SHP77 (cell line): ENCODE results near the gene TBC1D30.

Experiments used
- DNase-seq, 2 experiments: peaks; one replicate each; lab custom pipeline; 2025; lab: John Stamatoyannopoulos, UW

TBC1D30 gene

DNA sequence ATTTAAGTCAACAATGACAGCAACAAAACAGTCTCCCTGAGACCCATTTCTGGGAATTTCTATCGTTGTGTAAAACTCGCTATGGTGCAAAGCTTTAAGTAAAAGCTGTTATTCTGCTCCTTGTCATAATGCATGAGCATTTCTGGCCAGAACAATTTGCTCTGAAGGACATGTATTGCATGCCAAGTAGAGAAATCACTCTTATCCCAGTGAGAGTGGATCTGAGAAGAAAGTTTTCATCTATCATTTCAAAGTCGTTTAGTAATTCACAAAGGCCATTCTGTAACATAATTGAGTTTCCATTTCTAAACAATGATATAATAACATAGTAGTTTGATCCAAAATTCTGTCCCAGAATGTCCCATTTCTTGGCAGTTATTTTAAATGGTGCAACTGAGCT, 86.6 kb downstream of the TBC1D30 start:
- no peak for DNase-seq

DNA sequence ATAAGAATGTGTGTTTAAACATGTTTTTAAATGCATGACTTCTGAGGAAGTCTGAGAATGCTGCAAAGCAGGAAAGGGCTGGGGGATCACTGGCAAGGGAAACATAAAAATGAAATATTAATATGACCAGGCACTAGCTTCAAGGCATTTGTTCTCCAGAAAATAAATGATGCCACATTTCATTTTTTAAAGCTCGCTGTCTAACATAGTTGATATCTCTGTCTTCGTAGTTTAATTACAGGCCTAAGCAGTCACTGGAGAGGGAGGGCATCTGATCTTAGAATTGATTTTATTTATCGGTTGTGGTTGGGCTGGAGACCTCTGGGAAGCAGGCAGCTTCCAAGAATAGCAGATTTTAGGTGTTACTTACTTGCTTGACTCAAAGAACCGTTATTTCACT, 87.5 kb downstream of the TBC1D30 start:
- no peak for DNase-seq

DNA sequence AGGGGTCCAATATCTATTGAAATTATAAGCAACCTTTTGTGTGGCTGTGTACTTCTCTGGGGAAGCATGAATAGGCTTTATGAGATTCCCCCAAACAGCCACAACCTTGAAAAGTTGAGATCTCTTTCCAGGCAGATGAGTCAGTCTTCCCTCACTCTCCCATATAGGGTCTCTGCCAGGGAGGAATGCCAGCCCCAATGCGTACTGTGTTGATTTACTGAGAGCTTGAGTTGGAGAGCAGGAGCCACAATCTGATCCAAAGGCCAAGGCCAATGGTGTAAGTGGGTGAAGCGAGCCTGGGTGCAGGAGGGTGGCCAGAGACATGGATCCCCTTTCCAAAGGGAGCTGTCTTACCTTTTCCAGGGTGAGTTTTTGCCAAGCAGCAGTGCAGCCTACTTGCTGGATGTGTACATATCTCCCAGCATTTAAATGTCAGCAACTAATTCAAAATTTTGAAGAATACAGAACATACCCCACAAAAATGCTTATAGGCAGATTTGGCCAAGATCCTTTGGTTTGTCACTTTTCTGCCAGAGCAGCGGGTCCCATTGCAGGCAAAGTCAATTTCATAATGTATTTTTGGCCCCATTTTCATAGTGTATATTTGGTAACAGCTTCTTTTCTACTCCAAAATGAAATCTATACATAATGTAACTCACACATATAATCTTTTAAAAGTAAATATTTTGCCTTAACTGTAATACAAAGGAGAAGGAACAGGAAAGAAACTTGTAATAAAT, 88.2 kb downstream of the TBC1D30 start:
- no peak for DNase-seq

DNA sequence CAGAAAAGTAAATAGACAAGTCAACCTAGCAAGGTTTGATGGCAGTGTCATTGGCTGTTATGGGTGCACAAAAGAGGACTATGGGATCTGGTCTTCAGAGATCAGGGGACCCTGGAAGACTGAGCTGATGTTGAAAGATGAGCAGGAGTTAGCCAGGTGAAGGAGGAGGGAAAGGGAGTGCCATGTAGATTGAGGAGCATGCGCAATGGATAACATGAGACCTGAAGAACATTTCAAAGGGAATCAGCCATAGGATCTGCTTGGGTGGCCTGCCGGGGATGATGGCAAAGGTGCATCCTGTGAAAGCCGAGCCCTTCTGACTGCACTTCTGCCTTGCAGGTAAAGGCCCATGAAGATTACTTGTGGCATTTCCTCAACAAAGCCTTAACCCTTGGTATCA, 90.8 kb downstream of the TBC1D30 start:
- no peak for DNase-seq

DNA sequence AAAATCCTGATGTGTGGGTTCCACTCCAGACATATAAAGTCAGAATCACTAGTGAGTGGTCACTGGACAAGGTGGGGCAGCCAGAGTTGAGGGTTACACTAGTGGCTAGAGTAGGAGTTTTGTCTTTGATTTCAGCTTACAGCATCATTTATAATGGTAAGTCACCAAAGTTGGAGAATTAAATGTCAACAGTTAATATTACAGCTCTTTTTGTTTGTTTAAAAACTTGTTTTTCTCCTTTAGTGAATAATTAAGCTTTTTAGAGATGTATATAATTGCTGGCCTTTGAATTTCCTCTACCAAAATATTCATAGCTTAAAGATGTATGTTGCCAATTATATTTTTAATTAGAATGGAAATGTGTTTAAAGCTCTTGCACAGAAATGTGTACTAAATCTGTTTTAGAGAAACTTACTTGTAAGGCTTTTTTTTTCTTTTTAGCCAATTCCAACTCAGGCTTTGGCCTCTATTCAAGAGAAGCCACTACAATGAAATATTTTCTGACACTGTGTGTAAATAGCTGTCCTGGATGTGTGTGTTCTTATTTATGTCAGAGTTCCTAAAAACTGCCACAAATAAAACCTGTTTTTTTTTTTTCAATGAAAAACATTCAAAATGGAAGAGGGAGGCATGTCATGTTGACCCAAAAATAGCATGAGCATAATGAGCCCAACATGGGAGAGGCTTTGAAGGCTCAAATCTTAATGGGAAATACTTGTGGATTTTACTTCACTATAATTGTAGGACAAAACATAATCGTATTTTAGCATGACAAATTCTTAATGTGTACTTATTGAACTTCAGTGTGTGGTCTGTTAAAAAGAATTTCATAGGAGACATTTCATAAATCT, 92.2 kb downstream of the TBC1D30 start:
- DNase-seq, result no peak

DNA sequence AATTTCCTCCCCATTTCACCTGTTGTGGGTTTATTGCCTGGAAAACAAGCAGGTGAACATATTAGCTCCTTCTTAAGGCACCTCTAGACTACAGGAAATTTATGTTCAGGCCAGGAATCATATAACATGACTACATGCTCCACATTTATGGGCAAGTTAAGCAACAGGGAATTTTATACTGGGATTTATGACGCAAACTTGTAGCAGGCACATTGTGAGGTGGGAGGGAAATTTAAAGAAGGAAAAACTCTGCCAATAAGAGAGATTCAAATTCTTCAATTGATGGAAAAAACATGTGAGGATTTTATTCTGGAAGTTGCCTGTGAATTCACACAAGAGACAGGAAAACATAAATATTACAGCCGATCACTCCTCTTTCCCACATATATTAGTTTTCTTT, 93.9 kb downstream of the TBC1D30 start:
- DNase-seq, result no peak

DNA sequence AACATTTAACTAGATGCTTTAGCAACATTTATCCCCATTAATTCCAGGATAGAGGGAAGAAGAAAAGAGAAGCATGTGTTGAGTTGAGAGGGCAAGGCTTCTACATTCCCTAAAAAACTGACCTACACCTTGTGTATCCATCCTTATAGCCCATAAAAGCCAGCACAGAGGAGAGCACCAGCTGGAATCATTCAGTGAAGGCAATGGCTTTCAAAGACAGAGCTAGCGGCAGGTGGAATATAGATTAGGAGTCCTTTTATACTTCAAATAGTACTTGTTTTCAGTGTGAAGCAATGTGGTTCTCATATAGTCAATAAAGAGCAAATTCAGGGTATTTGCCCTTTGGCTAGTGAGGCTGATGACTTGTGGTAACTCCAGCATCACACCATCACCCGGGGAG, 94.4 kb downstream of the TBC1D30 start:
- DNase-seq, result no peak

DNA sequence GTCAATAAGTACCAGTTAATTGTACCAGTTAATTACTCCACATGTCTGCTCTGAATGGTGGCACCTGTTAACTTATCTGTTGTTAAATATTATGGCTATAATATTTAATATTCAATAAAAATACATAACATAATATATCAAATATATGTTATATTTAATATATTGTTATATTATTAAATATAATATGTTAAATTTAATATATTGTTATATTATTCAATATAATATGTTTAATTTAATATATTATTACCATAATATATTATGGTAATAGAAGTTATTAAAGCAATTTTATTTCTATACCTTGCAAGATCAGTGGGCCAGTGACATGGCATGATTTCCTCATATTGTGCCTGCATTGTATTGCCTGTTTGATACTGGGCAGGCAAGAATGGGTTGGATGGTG, 98.4 kb downstream of the TBC1D30 start:
- DNase-seq, result no peak

DNA sequence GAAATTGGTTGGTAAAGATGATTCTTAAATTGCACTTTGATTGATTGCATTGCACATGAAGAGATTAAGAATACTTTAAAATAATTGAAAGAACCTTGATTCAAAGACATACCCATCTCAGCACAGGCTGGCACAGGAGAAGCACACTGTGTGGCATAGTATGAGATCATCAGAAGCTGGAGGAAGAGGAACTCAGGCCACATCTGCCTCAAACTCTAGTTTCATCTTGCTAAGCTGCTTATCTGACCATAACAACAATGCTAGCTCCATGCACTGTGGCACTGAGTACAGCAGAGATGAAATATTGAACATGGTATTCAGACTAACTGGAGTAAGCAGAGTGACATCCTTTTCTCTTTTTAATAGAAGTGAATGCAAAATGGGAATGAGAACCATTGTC, 99.1 kb downstream of the TBC1D30 start:
- DNase-seq, result no peak
